HepG2 (cell line): ENCODE measurements around the gene HELZ. TPM values are rescaled to one million over a fixed set of nuclear protein-coding genes. Genes with fewer than 3 reads are reported as not detected.
A peak's percentile ranks its signal among the peaks of the same experiment; 100 is the strongest.

Experiments used
- DMAP1 ChIP-seq: IDR thresholded peaks from 2 replicates; pipeline ENCODE4 v1.6.1; 2016
- FOSL1 ChIP-seq: sonication (generic); formaldehyde crosslinking; IDR thresholded peaks from 2 replicates; pipeline ENCODE4 v1.9.0; 2021; ENCODE audit warnings: missing genetic modification reagents, borderline replicate concordance
- FOXM1 ChIP-seq: sonication (generic); formaldehyde crosslinking; IDR thresholded peaks from 2 replicates; pipeline ENCODE4 v1.5.0; 2020; ENCODE audit warnings: missing genetic modification reagents
- MIXL1 ChIP-seq: IDR thresholded peaks from 2 replicates; pipeline ENCODE4 v1.6.1; 2016
- NR2F2 ChIP-seq: IDR thresholded peaks from 2 replicates; pipeline ENCODE4 v1.6.1; 2012; ENCODE audit warnings: low read depth, inconsistent platforms, borderline replicate concordance
- RAD21 ChIP-seq: fragments of 450-650 bp; formaldehyde crosslinking; IDR thresholded peaks from 2 replicates; pipeline ENCODE4 v1.5.0; 2020; ENCODE audit warnings: mild to moderate bottlenecking
- SAFB2 ChIP-seq: sonication (generic); formaldehyde crosslinking; IDR thresholded peaks from 2 replicates; pipeline ENCODE4 v1.5.1; 2020; ENCODE audit warnings: missing genetic modification reagents, low read depth, mild to moderate bottlenecking, borderline replicate concordance
- SMAD3 ChIP-seq: sonication (generic); formaldehyde crosslinking; IDR thresholded peaks from 2 replicates; pipeline ENCODE4 v1.4.0; 2020; ENCODE audit warnings: missing genetic modification reagents
- SP1 ChIP-seq, 2 experiments: fragments of 450-650 bp in 1 of 2; sonication (generic) in 1 of 2; formaldehyde crosslinking in 1 of 2; IDR thresholded peaks; 2 replicates each; pipeline versions ENCODE4 v1.4.0 to v1.6.1; 2016 to 2020; ENCODE audit warnings: missing genetic modification reagents in 1 of 2
- ZNF30 ChIP-seq: sonication (generic); formaldehyde crosslinking; IDR thresholded peaks from 2 replicates; pipeline ENCODE4 v1.5.0; 2020; ENCODE audit warnings: mild to moderate bottlenecking, missing genetic modification reagents
- ZNF674 ChIP-seq: sonication (generic); formaldehyde crosslinking; IDR thresholded peaks from 2 replicates; pipeline ENCODE4 v1.5.0; 2020; ENCODE audit warnings: low read depth, mild to moderate bottlenecking, missing genetic modification reagents
- polyA plus RNA-seq, 8 experiments: library from polyadenylated mRNA; depleted of rRNA in 3 of 8; stranded (reverse) in 7 of 8; unstranded in 1 of 8; fragments of >200 nt; fragmentation: Illumina TruSeq in 4 of 8; extraction: Trizol in 4 of 8; gene quantifications; 2 replicates each; pipeline versions ENCODE4 v1.2.1 to v1.2.3, GENCODE V29; 2011 to 2016; ENCODE audit warnings: low read depth in 4 of 8, missing spikeins in 1 of 8, mixed read lengths in 1 of 8; ENCODE audit not compliant: insufficient read depth in 1 of 8
- total RNA-seq, 5 experiments: library from RNA; depleted of rRNA; stranded (reverse); fragments of >200 nt; fragmentation: Illumina TruSeq; extraction: Trizol; gene quantifications; 2 replicates each; pipeline ENCODE4 v1.2.3, GENCODE V29; 2016; ENCODE audit warnings: low read depth in 1 of 5
- TF ChIP-seq, protein P1 (sequence below): sonication (generic); formaldehyde crosslinking; IDR thresholded peaks from 2 replicates; pipeline ENCODE4 v1.5.1; 2020; ENCODE audit warnings: mild to moderate bottlenecking, missing genetic modification reagents, moderate library complexity
- TF ChIP-seq, protein P2 (sequence below): sonication (generic); formaldehyde crosslinking; IDR thresholded peaks from 2 replicates; pipeline ENCODE4 v1.9.0; 2021; ENCODE audit warnings: missing genetic modification reagents, mild to moderate bottlenecking, borderline replicate concordance
- TF ChIP-seq, protein P3 (sequence below): sonication (generic); formaldehyde crosslinking; IDR thresholded peaks from 2 replicates; pipeline ENCODE4 v1.5.0; 2020; ENCODE audit warnings: missing genetic modification reagents
- TF ChIP-seq, protein P4 (sequence below), 2 experiments: sonication (generic) in 1 of 2; formaldehyde crosslinking in 1 of 2; IDR thresholded peaks; 2 replicates each; pipeline versions ENCODE4 v1.5.1 to v1.6.1; 2011 to 2020; ENCODE audit warnings: borderline replicate concordance in 1 of 2, low read depth in 1 of 2, low read length in 1 of 2, mild to moderate bottlenecking in 1 of 2, missing genetic modification reagents in 1 of 2, moderate library complexity in 1 of 2
- TF ChIP-seq, protein P5 (sequence below): IDR thresholded peaks from 2 replicates; pipeline ENCODE4 v1.6.1; 2012; ENCODE audit warnings: inconsistent platforms
- TF ChIP-seq, protein P6 (sequence below): sonication (generic); formaldehyde crosslinking; IDR thresholded peaks from 2 replicates; pipeline ENCODE4 v1.5.0; 2020; ENCODE audit warnings: mild to moderate bottlenecking, missing genetic modification reagents, moderate library complexity

The HELZ gene
- total and polyA plus RNA-seq, 2 of the 13 experiments (the other 11 are each of a cell fraction or from before 2014, with no cell fraction given): 35.3 to 52.4 TPM

DNA sequence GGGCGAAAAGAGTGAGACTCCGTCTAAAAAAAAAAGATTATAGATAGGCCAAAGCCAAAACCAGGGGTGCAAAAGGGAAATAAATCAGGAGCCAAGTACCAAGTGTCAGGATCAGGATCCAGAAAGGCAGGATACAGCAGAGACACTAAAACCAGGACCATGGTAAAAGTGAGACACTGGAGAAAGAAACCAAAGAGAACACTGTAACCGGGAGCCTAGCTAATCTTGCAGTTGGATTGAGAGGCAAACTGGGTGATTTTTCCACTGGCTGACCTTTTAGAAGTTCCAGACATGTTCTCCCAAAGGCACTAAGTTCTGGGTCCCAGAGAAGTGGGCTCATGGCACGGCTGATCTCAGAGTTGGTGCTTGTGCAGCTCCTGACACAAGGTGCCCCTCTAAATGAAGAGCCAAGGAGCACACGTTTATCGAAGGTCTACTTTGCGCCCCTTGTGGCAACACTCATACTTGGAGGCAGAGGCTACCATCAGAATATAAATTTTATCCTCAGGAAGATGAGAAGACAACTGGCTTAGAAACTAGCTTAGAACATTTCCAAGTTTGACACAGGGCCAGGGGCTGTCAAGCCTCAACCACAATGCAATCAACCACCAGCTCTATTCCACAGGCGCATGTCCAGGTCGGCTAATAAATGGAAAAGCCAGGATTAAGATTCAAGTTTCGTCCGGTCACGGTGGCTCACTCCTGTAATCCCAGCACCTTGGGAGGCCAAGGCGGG lies 27.5 kb upstream of the HELZ start (continued):
- TF ChIP-seq, protein P1, sequence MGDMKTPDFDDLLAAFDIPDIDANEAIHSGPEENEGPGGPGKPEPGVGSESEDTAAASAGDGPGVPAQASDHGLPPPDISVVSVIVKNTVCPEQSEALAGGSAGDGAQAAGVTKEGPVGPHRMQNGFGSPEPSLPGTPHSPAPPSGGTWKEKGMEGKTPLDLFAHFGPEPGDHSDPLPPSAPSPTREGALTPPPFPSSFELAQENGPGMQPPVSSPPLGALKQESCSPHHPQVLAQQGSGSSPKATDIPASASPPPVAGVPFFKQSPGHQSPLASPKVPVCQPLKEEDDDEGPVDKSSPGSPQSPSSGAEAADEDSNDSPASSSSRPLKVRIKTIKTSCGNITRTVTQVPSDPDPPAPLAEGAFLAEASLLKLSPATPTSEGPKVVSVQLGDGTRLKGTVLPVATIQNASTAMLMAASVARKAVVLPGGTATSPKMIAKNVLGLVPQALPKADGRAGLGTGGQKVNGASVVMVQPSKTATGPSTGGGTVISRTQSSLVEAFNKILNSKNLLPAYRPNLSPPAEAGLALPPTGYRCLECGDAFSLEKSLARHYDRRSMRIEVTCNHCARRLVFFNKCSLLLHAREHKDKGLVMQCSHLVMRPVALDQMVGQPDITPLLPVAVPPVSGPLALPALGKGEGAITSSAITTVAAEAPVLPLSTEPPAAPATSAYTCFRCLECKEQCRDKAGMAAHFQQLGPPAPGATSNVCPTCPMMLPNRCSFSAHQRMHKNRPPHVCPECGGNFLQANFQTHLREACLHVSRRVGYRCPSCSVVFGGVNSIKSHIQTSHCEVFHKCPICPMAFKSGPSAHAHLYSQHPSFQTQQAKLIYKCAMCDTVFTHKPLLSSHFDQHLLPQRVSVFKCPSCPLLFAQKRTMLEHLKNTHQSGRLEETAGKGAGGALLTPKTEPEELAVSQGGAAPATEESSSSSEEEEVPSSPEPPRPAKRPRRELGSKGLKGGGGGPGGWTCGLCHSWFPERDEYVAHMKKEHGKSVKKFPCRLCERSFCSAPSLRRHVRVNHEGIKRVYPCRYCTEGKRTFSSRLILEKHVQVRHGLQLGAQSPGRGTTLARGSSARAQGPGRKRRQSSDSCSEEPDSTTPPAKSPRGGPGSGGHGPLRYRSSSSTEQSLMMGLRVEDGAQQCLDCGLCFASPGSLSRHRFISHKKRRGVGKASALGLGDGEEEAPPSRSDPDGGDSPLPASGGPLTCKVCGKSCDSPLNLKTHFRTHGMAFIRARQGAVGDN: no peak
- TF ChIP-seq MIXL1 (CRISPR knock-in tag) (no peak), RAD21 (CRISPR knock-in tag) (peak; percentile 39; the same call in 1 of the 2 replicates), SMAD3 (CRISPR knock-in tag) (no peak), DMAP1 (CRISPR knock-in tag) (no peak), SAFB2 (CRISPR knock-in tag) (no peak), ZNF30 (CRISPR knock-in tag) (0 out of 2 replicates have a peak, but pooled peaks have one; percentile 23), FOXM1 (CRISPR knock-in tag) (no peak), ZNF674 (CRISPR knock-in tag) (no peak), SP1 (IDR thresholded peaks at IDR 0.05) (no peak), SP1 (CRISPR knock-in tag; IDR thresholded peaks at IDR 0.05) (no peak), FOSL1 (CRISPR knock-in tag) (no peak), NR2F2 (no peak)
- TF ChIP-seq, protein P2, sequence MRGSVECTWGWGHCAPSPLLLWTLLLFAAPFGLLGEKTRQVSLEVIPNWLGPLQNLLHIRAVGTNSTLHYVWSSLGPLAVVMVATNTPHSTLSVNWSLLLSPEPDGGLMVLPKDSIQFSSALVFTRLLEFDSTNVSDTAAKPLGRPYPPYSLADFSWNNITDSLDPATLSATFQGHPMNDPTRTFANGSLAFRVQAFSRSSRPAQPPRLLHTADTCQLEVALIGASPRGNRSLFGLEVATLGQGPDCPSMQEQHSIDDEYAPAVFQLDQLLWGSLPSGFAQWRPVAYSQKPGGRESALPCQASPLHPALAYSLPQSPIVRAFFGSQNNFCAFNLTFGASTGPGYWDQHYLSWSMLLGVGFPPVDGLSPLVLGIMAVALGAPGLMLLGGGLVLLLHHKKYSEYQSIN (CRISPR knock-in tag): no peak
- TF ChIP-seq, protein P3, sequence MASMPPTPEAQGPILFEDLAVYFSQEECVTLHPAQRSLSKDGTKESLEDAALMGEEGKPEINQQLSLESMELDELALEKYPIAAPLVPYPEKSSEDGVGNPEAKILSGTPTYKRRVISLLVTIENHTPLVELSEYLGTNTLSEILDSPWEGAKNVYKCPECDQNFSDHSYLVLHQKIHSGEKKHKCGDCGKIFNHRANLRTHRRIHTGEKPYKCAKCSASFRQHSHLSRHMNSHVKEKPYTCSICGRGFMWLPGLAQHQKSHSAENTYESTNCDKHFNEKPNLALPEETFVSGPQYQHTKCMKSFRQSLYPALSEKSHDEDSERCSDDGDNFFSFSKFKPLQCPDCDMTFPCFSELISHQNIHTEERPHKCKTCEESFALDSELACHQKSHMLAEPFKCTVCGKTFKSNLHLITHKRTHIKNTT: no peak
- TF ChIP-seq, protein P4, sequence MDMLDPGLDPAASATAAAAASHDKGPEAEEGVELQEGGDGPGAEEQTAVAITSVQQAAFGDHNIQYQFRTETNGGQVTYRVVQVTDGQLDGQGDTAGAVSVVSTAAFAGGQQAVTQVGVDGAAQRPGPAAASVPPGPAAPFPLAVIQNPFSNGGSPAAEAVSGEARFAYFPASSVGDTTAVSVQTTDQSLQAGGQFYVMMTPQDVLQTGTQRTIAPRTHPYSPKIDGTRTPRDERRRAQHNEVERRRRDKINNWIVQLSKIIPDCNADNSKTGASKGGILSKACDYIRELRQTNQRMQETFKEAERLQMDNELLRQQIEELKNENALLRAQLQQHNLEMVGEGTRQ (IDR thresholded peaks at IDR 0.05; ENCODE audit: low read depth, low read length): no peak
- TF ChIP-seq, protein P4 (CRISPR knock-in tag; IDR thresholded peaks at IDR 0.05; ENCODE audit: borderline replicate concordance): no peak
- TF ChIP-seq, protein P5, sequence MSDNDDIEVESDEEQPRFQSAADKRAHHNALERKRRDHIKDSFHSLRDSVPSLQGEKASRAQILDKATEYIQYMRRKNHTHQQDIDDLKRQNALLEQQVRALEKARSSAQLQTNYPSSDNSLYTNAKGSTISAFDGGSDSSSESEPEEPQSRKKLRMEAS: no peak
- TF ChIP-seq, protein P6, sequence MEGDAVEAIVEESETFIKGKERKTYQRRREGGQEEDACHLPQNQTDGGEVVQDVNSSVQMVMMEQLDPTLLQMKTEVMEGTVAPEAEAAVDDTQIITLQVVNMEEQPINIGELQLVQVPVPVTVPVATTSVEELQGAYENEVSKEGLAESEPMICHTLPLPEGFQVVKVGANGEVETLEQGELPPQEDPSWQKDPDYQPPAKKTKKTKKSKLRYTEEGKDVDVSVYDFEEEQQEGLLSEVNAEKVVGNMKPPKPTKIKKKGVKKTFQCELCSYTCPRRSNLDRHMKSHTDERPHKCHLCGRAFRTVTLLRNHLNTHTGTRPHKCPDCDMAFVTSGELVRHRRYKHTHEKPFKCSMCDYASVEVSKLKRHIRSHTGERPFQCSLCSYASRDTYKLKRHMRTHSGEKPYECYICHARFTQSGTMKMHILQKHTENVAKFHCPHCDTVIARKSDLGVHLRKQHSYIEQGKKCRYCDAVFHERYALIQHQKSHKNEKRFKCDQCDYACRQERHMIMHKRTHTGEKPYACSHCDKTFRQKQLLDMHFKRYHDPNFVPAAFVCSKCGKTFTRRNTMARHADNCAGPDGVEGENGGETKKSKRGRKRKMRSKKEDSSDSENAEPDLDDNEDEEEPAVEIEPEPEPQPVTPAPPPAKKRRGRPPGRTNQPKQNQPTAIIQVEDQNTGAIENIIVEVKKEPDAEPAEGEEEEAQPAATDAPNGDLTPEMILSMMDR (CRISPR knock-in tag): peak; percentile 67
